Bronchial epithelial cell (primary cell): ENCODE data around the gene MYO1D. TPM values are rescaled to one million over a fixed set of nuclear protein-coding genes. Genes with fewer than 3 reads are reported as not detected.
A peak's percentile ranks its signal among the peaks of the same experiment; 100 is the strongest.
"Not testable (repeated sequence)": the region's sequence is repeated elsewhere in the genome, so short reads cannot be mapped to it uniquely, and the experiment has no call there.

Source experiments
- DNase-seq: peaks from one replicate; pipeline ENCODE4 v3.0.0-alpha.2; 2010; ENCODE audit warnings: low read depth
- FAIRE-seq: peaks from 2 replicates; lab custom pipeline; 2011; peaks lifted over from hg19 to GRCh38; lab: Jason Lieb, UNC
- H3K27me3 ChIP-seq: 2 replicates; pipeline ENCODE4 v1.5.1; 2011; ENCODE audit warnings: low read length; ENCODE audit not compliant: control insufficient read depth, insufficient read depth
- H3K36me3 ChIP-seq: 2 replicates; pipeline ENCODE4 v1.5.1; 2011; ENCODE audit warnings: low read length; ENCODE audit not compliant: control insufficient read depth, insufficient read depth
- H3K4me3 ChIP-seq: 2 replicates; pipeline ENCODE4 v1.5.1; 2011; ENCODE audit warnings: mild to moderate bottlenecking, low read depth, low read length, control low read depth
- CTCF ChIP-seq: IDR thresholded peaks from 2 replicates; pipeline ENCODE4 v1.5.1; 2011; ENCODE audit warnings: mild to moderate bottlenecking, moderate library complexity, low read length, control low read depth, inconsistent platforms; ENCODE audit not compliant: insufficient read depth, severe bottlenecking
- total RNA-seq: library from RNA; depleted of rRNA; stranded (reverse); fragments of >200 nt; gene quantifications from 2 replicates; pipeline ENCODE4 v1.2.1, GENCODE V29; 2014

Gene MYO1D
- total RNA-seq, 1 donor from 2014 or later, result 35.8 TPM

- FAIRE-seq, result no peak
Observed at GRCh38 chr17:32901743-32902142, 24.8 kb upstream of the MYO1D start.

GRCh38 chr17:32899236-32900013, 22.5 kb upstream of the MYO1D start:
- no peak for DNase-seq
- H3K4me3 ChIP-seq, result no peak overlapping the region
- no peaks in the 10 kb centered on the region for H3K36me3 ChIP-seq
- no peak for FAIRE-seq
- TF ChIP-seq CTCF, result no peak
- H3K27me3 ChIP-seq, result no peaks in the 10 kb centered on the region

More at GRCh38 chr17:32901743-32902142, 24.8 kb upstream of the MYO1D start:
- Histone ChIP-seq H3K36me3 (no peaks in the 10 kb centered on the region), H3K4me3 (no peak overlapping the region), H3K27me3 (no peaks in the 10 kb centered on the region)
- TF ChIP-seq CTCF, result no peak
- no peak for DNase-seq

- FAIRE-seq (no peak), DNase-seq (no peak)
- H3K36me3 ChIP-seq, result no peaks in the 10 kb centered on the region
- no peaks in the 10 kb centered on the region for H3K27me3 ChIP-seq
- no peak for TF ChIP-seq CTCF
- H3K4me3 ChIP-seq, result no peak overlapping the region
Observed at GRCh38 chr17:32896647-32897258, 19.8 kb upstream of the MYO1D start.

GRCh38 chr17:32894245-32894644, 17.3 kb upstream of the MYO1D start:
- no peaks in the 10 kb centered on the region for H3K36me3 ChIP-seq
- H3K27me3 ChIP-seq, result no peaks in the 10 kb centered on the region
- DNase-seq, result peak; percentile 88
- FAIRE-seq, result no peak
- TF ChIP-seq CTCF, result no peak
- H3K4me3 ChIP-seq, result no peak overlapping the region

GRCh38 chr17:32887410-32887809, 10.5 kb upstream of the MYO1D start:
- H3K27me3 ChIP-seq, FAIRE-seq, H3K36me3 ChIP-seq, H3K4me3 ChIP-seq, DNase-seq: not testable (repeated sequence)

GRCh38 chr17:32886951-32887350, 10.0 kb upstream of the MYO1D start:
- not testable (repeated sequence) for DNase-seq, H3K27me3 ChIP-seq, FAIRE-seq, H3K36me3 ChIP-seq, H3K4me3 ChIP-seq

- no peak for TF ChIP-seq CTCF
- Histone ChIP-seq H3K4me3 (no peak overlapping the region), H3K27me3 (no peaks in the 10 kb centered on the region), H3K36me3 (no peaks in the 10 kb centered on the region)
- no peak for FAIRE-seq
- peak; percentile 44 for DNase-seq
Observed at GRCh38 chr17:32882734-32883133, 5.8 kb upstream of the MYO1D start.
